ENCODE results near the gene GFOD2.

The GFOD2 gene

DNA sequence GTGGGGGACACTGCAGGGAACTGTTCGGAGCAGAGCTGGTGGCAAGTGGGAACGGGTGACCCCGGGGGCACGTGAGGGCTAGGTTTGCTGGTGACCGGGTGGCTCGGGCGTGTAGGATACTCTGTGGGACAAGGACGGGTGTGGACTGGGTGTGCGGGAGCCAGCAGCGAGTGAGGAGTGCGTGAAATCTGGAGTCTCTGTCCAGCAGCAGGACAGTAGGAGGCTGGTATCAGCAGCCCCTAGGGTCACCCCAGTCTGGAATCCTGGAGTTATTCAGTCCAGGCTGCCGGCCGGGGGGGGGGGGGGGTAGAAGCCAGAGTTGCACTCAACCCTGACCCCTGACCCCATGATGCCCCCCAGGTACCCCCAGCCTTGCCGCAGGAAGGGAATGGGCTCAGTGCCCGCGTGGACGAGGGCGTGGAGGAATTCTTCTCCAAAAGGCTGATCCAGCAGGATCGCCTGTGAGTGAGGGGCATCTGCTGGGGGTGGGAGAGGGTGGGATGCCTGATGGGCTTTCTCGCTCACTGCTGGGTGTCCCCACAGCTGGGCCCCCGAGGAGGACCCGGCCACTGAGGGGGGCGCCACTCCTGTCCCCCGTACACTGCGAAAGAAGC, 65.2 kb downstream of the GFOD2 start (continued):
- TF ChIP-seq, protein P1, sequence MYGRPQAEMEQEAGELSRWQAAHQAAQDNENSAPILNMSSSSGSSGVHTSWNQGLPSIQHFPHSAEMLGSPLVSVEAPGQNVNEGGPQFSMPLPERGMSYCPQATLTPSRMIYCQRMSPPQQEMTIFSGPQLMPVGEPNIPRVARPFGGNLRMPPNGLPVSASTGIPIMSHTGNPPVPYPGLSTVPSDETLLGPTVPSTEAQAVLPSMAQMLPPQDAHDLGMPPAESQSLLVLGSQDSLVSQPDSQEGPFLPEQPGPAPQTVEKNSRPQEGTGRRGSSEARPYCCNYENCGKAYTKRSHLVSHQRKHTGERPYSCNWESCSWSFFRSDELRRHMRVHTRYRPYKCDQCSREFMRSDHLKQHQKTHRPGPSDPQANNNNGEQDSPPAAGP (tag by site-specific recombination; IDR thresholded peaks at IDR 0.05) = no peak
- no peak for TF ChIP-seq FEZF1 (tag by site-specific recombination; IDR thresholded peaks at IDR 0.05)
- TF ChIP-seq, protein P2, sequence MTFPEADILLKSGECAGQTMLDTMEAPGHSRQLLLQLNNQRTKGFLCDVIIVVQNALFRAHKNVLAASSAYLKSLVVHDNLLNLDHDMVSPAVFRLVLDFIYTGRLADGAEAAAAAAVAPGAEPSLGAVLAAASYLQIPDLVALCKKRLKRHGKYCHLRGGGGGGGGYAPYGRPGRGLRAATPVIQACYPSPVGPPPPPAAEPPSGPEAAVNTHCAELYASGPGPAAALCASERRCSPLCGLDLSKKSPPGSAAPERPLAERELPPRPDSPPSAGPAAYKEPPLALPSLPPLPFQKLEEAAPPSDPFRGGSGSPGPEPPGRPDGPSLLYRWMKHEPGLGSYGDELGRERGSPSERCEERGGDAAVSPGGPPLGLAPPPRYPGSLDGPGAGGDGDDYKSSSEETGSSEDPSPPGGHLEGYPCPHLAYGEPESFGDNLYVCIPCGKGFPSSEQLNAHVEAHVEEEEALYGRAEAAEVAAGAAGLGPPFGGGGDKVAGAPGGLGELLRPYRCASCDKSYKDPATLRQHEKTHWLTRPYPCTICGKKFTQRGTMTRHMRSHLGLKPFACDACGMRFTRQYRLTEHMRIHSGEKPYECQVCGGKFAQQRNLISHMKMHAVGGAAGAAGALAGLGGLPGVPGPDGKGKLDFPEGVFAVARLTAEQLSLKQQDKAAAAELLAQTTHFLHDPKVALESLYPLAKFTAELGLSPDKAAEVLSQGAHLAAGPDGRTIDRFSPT (tag by site-specific recombination; IDR thresholded peaks at IDR 0.05) = peak; percentile 24; the same call in 1 of the 2 replicates

DNA sequence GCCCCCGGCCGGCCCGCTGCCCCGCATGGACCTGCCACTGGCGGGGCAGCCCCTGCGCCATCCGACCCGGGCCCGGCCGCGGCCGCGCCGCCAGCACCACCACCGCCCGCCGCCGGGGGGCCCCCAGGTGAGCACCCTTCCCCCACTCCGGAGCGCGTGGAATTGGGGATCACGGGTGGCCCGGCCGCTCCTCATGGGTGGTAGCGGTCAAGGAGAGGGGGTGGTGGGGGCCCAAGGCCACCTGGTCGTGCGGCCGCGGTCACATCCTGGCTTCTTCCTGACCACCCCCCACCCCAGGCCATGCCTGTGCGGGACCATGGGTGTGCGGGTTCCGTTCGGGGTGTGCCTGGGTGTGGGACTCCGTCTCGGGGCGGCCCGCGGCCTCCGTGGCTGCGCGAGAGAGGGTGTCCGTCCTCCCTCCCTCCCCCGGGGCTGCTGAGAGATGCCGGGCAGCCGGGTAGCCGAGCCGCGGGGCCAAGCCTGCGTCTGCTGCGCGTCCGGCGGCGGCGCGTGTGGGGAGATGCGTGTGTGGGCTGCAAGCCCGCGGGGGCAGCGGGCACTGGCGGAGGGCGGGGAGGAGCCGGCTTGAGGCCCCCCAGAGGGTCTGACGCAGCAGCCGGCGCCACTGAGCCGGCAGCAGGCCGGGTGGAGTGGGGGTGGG, 65.9 kb downstream of the GFOD2 start:
- Histone ChIP-seq H3K4me3 (ENCODE audit: low read depth, low read length) (peak overlapping the region; percentile 42), H3K4me1 (ENCODE audit: control insufficient read depth, insufficient read depth, low read length) (peaks cover 4% of the 10 kb centered on the region; the same call in 1 of the 2 replicates), H3K27ac (ENCODE audit: extremely low read depth, low read depth, low read length) (no peak overlapping the region; the same call in 1 of the 2 replicates), H3K36me3 (ENCODE audit: control insufficient read depth in 2 of 2, insufficient read depth in 1 of 2, low read length in 2 of 2) (peaks cover 0 to 36% of the 10 kb centered on the region in 2 experiments; a peak in 1 of 3 replicates), H3K9me3 (ENCODE audit: control insufficient read depth, insufficient read depth, low read depth, low read length) (no peaks in the 10 kb centered on the region)
- ChIA-PET CTCF (interaction anchor here (1.2 kb wide), 1 partner anchor 10 kb away, joined by 4 read pairs; no protein-coding TSS in a partner anchor), POLR2A (no interaction called here)
- TF ChIP-seq ZBTB20 (tag by site-specific recombination; IDR thresholded peaks at IDR 0.05) (peak; percentile 44; the same call in 1 of the 2 replicates), ZNF184 (tag by site-specific recombination; IDR thresholded peaks at IDR 0.05) (no peak), ZNF76 (tag by site-specific recombination; IDR thresholded peaks at IDR 0.05; ENCODE audit: borderline replicate concordance, low read depth) (no peak), ZNF214 (tag by site-specific recombination; IDR thresholded peaks at IDR 0.05; ENCODE audit: borderline replicate concordance) (no peak), ZNF16 (tag by site-specific recombination; IDR thresholded peaks at IDR 0.05; ENCODE audit: low read depth) (no peak), ZNF416 (tag by site-specific recombination; IDR thresholded peaks at IDR 0.05) (no peak), ZNF433 (tag by site-specific recombination; IDR thresholded peaks at IDR 0.05; ENCODE audit: low read depth) (no peak), ZNF521 (tag by site-specific recombination; IDR thresholded peaks at IDR 0.05) (no peak), TCF7L2 (IDR thresholded peaks at IDR 0.05; ENCODE audit: borderline replicate concordance, low read depth, low read length) (no peak), ZNF677 (tag by site-specific recombination; IDR thresholded peaks at IDR 0.05) (no peak)
- TF ChIP-seq, protein P3, sequence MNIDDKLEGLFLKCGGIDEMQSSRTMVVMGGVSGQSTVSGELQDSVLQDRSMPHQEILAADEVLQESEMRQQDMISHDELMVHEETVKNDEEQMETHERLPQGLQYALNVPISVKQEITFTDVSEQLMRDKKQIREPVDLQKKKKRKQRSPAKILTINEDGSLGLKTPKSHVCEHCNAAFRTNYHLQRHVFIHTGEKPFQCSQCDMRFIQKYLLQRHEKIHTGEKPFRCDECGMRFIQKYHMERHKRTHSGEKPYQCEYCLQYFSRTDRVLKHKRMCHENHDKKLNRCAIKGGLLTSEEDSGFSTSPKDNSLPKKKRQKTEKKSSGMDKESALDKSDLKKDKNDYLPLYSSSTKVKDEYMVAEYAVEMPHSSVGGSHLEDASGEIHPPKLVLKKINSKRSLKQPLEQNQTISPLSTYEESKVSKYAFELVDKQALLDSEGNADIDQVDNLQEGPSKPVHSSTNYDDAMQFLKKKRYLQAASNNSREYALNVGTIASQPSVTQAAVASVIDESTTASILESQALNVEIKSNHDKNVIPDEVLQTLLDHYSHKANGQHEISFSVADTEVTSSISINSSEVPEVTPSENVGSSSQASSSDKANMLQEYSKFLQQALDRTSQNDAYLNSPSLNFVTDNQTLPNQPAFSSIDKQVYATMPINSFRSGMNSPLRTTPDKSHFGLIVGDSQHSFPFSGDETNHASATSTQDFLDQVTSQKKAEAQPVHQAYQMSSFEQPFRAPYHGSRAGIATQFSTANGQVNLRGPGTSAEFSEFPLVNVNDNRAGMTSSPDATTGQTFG (tag by site-specific recombination; IDR thresholded peaks at IDR 0.05; ENCODE audit: borderline replicate concordance) = no peak
- TF ChIP-seq, protein P2 (tag by site-specific recombination; IDR thresholded peaks at IDR 0.05) = peak; percentile 79
- TF ChIP-seq, protein P4, sequence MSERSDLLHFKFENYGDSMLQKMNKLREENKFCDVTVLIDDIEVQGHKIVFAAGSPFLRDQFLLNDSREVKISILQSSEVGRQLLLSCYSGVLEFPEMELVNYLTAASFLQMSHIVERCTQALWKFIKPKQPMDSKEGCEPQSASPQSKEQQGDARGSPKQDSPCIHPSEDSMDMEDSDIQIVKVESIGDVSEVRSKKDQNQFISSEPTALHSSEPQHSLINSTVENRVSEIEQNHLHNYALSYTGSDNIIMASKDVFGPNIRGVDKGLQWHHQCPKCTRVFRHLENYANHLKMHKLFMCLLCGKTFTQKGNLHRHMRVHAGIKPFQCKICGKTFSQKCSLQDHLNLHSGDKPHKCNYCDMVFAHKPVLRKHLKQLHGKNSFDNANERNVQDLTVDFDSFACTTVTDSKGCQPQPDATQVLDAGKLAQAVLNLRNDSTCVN (tag by site-specific recombination; optimal IDR thresholded peaks at IDR 0.05) = peak; percentile 77
- TF ChIP-seq, protein P5, sequence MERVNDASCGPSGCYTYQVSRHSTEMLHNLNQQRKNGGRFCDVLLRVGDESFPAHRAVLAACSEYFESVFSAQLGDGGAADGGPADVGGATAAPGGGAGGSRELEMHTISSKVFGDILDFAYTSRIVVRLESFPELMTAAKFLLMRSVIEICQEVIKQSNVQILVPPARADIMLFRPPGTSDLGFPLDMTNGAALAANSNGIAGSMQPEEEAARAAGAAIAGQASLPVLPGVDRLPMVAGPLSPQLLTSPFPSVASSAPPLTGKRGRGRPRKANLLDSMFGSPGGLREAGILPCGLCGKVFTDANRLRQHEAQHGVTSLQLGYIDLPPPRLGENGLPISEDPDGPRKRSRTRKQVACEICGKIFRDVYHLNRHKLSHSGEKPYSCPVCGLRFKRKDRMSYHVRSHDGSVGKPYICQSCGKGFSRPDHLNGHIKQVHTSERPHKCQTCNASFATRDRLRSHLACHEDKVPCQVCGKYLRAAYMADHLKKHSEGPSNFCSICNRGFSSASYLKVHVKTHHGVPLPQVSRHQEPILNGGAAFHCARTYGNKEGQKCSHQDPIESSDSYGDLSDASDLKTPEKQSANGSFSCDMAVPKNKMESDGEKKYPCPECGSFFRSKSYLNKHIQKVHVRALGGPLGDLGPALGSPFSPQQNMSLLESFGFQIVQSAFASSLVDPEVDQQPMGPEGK (tag by site-specific recombination; IDR thresholded peaks at IDR 0.05) = 0 out of 2 replicates have a peak, but pooled peaks have one; percentile 25
- TF ChIP-seq, protein P6, sequence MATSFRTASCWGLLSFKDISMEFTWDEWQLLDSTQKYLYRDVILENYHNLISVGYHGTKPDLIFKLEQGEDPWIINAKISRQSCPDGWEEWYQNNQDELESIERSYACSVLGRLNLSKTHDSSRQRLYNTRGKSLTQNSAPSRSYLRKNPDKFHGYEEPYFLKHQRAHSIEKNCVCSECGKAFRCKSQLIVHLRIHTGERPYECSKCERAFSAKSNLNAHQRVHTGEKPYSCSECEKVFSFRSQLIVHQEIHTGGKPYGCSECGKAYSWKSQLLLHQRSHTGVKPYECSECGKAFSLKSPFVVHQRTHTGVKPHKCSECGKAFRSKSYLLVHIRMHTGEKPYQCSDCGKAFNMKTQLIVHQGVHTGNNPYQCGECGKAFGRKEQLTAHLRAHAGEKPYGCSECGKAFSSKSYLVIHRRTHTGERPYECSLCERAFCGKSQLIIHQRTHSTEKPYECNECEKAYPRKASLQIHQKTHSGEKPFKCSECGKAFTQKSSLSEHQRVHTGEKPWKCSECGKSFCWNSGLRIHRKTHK (tag by site-specific recombination; IDR thresholded peaks at IDR 0.05) = no peak

Data from HEK293 (cell line).